NOMO-1 treated with DMSO at 0.1 percent for 48 hours (cell line): Measurements from ENCODE around the gene TLE6.
"Not testable (repeated sequence)": the region's sequence is repeated elsewhere in the genome, so short reads cannot be mapped to it uniquely, and the experiment has no call there.

Experiments
- DNase-seq: peaks from one replicate; lab custom pipeline; 2025; ENCODE audit not compliant: unreplicated experiment; lab: John Stamatoyannopoulos, UW

The TLE6 gene

DNA sequence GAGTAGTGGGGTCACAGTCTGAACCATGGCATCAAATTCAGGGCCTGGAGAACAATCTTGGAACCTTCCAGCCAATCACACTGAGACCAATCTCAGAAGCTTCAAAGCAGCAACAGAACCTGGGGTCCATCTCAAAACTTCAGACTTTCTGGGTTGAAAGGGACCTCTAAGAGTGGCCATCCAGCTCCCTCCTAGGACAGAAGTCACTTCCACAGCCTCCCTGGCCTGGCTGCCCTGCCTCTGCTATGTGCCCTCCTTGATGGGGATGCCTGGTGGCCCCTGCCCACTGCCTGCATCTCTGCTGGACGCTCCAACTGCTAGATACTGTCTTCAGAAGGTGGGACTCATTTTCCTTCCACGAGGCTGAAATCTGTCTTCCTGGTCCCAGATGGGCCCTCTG, 49.9 kb downstream of the TLE6 start:
- DNase-seq = no peak

- no peak for DNase-seq
Observed at GRCh38 chr19:3027981-3028304, 50.6 kb downstream of the TLE6 start.

DNA sequence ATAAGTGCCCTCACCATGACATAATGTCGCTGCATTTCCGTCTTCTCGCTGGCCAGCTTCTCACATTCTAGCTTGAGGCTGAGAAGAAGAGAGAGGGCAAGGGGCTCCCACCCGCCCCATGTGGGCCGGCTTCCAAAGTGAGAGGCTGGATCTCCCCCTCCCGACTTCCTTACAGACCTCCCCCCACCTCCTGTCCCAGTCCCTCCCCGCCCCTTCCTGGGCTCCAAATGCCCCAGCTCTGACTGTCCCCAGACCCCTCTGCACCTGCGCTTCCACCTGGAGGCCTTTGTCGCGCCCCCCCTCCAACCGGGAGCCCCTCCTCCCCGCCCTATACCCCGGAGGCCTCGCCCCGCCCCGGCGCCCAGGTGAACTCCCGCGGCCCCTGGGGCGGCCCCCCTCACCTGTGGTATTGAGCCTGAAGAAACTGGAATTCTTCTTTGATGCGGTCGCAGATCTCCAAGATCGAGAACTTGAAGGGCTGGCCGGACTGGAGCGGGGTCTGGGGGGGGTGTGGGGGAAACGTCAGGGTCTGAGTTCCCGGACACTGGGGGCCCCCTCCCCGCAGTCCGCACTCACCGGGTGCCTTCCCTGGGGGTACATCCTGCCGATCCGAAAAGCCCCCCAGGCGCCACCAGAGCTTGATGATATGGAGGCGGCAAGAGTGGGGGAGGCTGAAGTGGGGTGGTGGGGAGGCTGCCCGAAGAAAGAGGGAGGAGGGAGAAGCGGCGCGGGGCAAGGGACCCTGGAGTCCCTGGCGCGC, 51.1 kb downstream of the TLE6 start:
- no peak for DNase-seq

- no peak for DNase-seq
Observed at GRCh38 chr19:3029065-3029923, 51.9 kb downstream of the TLE6 start, which contains the start of gene TLE2. TSS of gene TLE2 (minus strand) at chr19:3029280. CDS start at chr19:3028904, 376 bp downstream.

GRCh38 chr19:3031607-3031867, 54.2 kb downstream of the TLE6 start:
- DNase-seq = no peak

GRCh38 chr19:3033595-3034405, 56.4 kb downstream of the TLE6 start:
- no peak for DNase-seq

- no peak for DNase-seq
Observed at GRCh38 chr19:3034406-3034655, 57.0 kb downstream of the TLE6 start.

- peak; percentile 32 for DNase-seq
Observed at GRCh38 chr19:3034656-3035541, 57.5 kb downstream of the TLE6 start.

DNA sequence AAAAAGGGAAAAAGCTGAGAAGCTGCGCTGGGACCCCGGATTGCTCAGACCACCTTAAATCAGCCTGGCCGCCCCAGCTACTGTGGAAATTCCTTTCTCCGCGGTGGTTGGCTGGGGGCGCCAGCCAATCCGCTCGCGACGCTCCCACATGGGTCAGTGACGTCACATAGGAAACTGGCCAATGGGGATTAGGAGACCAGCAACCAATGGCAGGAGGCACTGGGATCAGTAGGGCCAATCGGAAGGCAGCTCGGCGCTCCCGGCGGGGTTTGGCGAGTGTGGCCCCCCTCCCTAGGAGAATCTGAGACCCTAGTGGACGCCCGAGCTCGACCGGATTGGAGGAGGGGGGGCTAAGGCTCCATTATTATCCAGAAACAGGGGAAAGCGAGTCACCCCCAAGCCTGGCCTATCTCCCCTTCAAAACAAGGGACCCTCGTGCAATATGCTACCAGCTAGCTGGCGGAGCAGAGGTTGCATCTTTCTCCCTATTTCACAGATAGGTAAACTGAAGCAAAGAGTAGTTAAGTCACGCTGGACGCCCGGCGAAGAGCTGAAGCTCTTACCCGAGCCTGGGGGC, 58.3 kb downstream of the TLE6 start:
- DNase-seq = peak; percentile 96

DNA sequence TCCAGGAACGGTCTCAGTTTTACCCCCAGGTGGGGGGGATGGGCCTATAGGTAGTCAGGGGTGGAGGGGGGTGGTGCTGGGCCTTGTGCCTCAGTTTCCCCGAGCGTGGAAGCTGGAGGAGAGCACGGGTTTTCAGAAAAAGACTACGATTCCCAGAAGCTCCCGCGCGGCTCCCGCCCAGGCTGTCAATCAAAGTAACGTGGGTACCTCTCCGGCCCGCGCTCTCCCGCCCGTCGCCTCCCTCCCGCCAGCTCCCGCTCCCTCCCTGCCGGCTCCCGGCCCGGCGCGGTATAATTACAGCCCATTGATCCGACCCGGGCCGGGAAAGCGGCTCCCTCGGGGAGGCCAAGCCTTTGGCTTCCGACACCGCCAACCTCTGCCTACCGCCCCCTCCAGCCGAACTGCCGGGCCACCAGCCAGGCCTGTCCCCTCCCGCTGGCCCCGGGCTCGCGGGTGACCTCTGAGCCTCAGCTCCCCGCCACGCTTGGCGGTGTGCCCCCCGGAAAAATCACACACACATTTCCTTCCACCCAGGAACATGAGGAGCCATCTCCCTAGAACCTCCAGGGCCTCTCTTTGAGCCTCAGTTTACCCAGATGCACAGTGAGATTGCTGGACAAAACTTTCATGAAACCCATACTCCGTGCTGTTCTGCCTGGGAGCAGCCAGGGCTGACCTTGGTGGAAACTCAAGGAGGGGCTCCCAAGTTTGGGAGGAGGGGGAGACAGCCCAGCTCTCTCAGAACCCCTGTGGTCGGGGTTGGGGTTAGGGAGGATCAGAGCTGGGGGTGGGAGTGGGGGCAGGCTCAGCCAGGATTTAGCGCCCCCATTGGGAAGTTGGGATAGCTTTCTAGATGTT, 59.0 kb downstream of the TLE6 start:
- DNase-seq = peak; percentile 81

GRCh38 chr19:3036977-3037544, 59.7 kb downstream of the TLE6 start:
- not testable (repeated sequence) for DNase-seq

- DNase-seq = no peak
Observed at GRCh38 chr19:3038214-3038613, 60.9 kb downstream of the TLE6 start.

GRCh38 chr19:3039125-3039524, 61.8 kb downstream of the TLE6 start:
- no peak for DNase-seq

DNA sequence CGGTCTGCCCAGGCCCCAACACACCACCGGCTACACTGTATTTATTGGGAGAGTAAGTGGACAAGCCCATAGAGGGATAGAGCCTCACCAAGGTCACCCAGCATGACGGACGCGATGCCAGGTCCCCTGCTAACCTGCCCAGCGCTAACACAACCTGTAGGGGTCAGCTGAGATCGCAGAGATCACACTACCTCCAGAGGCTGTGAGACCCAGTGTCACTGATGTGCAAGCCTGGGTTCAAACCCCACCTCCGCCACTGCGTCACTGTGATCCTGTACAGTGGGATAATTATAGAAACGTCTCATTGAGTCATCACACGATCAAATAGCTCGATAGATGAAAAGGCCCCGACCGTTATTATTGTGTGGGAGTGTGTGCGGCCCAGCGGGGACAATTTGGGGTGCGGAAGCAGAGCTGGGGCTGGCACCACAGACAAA, 62.3 kb downstream of the TLE6 start:
- no peak for DNase-seq

GRCh38 chr19:3041327-3041726, 64.0 kb downstream of the TLE6 start:
- DNase-seq = no peak

DNA sequence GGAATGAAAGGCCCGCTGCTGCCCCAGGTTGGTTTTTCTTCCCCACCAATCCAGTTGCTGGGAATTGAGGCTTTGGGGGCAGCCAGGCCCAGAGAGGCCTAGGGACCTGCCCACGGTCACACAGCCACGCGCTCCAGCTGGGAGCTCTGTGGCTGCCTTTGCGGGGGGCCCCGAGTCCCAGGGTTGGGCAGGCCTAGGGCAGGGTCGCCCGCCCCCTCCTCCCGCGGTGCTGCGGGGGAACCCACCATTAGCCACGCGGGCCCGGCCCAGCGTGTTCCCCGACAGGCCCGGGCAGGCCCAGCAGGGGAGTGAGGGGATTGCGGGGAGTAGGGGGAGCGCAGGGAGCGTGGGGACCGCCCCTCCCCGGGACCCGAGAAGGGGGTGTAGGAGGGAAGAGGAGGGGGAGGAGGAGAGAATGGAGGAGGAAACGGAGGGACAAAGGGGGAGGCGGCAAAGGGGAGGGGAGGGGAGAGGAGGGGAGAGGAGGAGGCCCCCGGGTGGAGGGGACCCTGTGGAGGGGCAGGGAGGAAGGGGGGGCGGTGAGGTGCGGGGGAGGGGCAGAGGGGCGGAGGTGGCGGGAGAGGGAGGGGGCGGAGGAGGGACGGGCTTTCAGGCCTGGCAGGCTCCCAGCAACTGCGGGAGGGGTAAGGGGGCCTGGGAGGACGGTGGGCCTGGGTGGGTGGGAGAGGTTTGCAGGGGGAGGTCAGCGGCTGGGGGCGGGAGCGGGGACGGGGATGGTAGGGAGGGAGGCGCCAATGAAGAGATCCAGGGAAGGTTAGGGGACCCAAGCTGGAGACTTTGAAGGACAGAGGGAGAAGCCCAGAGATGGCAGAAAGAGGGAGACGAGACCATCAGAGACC, 64.6 kb downstream of the TLE6 start:
- DNase-seq = no peak

DNA sequence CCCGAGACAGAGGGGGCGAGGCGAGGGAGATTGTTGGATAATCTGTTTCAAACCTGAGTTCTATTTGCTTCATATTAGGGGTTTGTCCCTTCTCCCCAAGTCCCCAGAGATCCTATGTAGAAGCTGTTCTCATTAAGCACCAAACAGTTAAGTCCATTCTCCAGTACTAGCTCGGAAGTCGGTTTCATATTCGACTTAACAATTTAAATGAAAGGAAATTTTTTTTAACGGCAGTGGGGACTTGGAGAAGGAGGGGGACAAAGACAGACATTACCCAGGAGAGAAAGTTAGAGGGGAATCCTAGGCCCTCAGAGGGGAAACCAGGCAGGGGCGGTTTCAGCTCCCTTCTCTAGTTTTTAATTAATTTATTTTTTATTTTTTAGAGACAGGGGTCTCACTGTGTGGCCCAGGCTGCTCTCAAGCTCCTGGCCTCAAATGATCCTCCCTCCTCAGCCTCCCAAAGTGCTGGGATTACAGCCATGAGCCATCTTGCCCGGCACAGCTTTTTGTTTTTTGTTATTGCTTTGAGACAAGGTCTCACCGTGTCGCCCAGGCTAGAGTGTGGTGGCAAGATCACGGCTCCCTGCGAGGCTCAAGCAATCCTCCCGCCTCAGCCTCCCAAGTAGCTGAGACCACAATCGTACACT, 65.4 kb downstream of the TLE6 start:
- no peak for DNase-seq
